Endodermal cell (in vitro differentiated cells): Measurements from ENCODE around the gene CC2D2A. TPM values are rescaled to one million over a fixed set of nuclear protein-coding genes. Genes with fewer than 3 reads are reported as not detected.

Experiments
- DNase-seq: peaks from one replicate; pipeline ENCODE4 v3.0.0-alpha.2; 2017
- H3K27ac ChIP-seq: 2 replicates; pipeline ENCODE4 v1.5.1; 2013; ENCODE audit warnings: mild to moderate bottlenecking, low read depth, low read length, moderate library complexity
- H3K27me3 ChIP-seq: 2 replicates; pipeline ENCODE4 v1.6.1; 2013; ENCODE audit warnings: mild to moderate bottlenecking, low read length, moderate library complexity; ENCODE audit not compliant: insufficient read depth, control insufficient read depth, poor library complexity, severe bottlenecking
- H3K36me3 ChIP-seq: 2 replicates; pipeline ENCODE4 v1.7.0; 2013; ENCODE audit warnings: mild to moderate bottlenecking, low read length, moderate library complexity; ENCODE audit not compliant: control insufficient read depth, insufficient read depth
- H3K4me1 ChIP-seq: one replicate; pipeline ENCODE4 v1.7.0; 2013; ENCODE audit warnings: low read length; ENCODE audit not compliant: control insufficient read depth, insufficient read depth
- H3K4me3 ChIP-seq: 2 replicates; pipeline ENCODE4 v1.5.1; 2013; ENCODE audit warnings: mild to moderate bottlenecking, low read length, moderate library complexity
- H3K9ac ChIP-seq: 2 replicates; pipeline ENCODE4 v1.6.1; 2013; ENCODE audit warnings: mild to moderate bottlenecking, low read length, moderate library complexity; ENCODE audit not compliant: poor library complexity, severe bottlenecking; ENCODE audit errors: extremely low read depth
- H3K9me3 ChIP-seq: 2 replicates; pipeline ENCODE4 v1.6.1; 2013; ENCODE audit warnings: mild to moderate bottlenecking, low read length, moderate library complexity; ENCODE audit not compliant: control insufficient read depth
- H3K27ac Mint-ChIP-seq: 2 replicates; pipeline ENCODE4 v1.8.0; 2020; ENCODE audit warnings: mixed read lengths
- H3K27me3 Mint-ChIP-seq: 2 replicates; pipeline ENCODE4 v1.8.0; 2021; ENCODE audit warnings: mild to moderate bottlenecking, mixed read lengths; ENCODE audit not compliant: insufficient read depth
- H3K36me3 Mint-ChIP-seq: 2 replicates; pipeline ENCODE4 v1.8.0; 2020; ENCODE audit warnings: low read depth, mixed read lengths
- H3K4me1 Mint-ChIP-seq: 2 replicates; pipeline ENCODE4 v1.8.0; 2020; ENCODE audit warnings: mixed read lengths
- H3K4me3 Mint-ChIP-seq: 2 replicates; pipeline ENCODE4 v1.8.0; 2020; ENCODE audit warnings: mild to moderate bottlenecking, moderate library complexity, mixed read lengths
- H3K9me3 Mint-ChIP-seq: 2 replicates; pipeline ENCODE4 v1.8.0; 2020; ENCODE audit warnings: mild to moderate bottlenecking, mixed read lengths
- WGBS, 2 experiments: methylation state at CpG; one replicate each; pipeline versions ENCODE4 v1.1.5 to v1.1.7; 2013; ENCODE audit warnings: missing lambda C conversion rate in 2 of 2, mixed read lengths in 1 of 2; ENCODE audit not compliant: insufficient coverage in 1 of 2, insufficient read length in 1 of 2; 5-methylcytosine and 5-hydroxymethylcytosine counted together
- total RNA-seq, 2 donors: library from RNA; stranded (reverse); fragmentation: NEBNext Ultra II Directional in 1 of 2; extraction: Animal tissue kit (Norgen Biotek cat#: 25700) in 1 of 2; gene quantifications; 2 replicates in 1 of 2; 3 replicates in 1 of 2; pipeline ENCODE4 v1.2.1, GENCODE V29; 2021
- TF ChIP-seq, protein P1 (sequence below): fragments of 200-600 bp; sonication (generic); conservative IDR thresholded peaks from 2 replicates; pipeline ENCODE4 v1.5.0; 2021; ENCODE audit warnings: antibody characterized with exemption, mild to moderate bottlenecking

The CC2D2A gene
- total RNA-seq, 2 donors from 2014 or later = 12.3 to 25.2 TPM

DNA sequence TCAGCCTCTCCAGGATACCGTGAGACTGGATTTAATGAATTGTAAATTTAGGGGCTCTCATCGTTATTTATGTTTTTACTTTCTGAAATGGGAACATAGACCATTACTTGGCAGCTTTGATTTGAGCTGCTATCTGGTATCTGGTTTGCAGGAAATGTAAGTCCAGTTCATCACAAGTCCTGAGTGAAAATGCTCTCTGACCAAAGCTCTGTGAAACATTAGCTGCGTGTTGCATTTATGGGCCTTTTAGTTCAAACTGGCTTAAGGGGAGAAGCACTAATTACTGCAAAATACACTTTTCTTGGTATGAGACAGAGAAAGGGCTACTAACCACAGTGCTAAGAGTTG is 420 bp downstream of the CC2D2A start:
- TF ChIP-seq, protein P1, sequence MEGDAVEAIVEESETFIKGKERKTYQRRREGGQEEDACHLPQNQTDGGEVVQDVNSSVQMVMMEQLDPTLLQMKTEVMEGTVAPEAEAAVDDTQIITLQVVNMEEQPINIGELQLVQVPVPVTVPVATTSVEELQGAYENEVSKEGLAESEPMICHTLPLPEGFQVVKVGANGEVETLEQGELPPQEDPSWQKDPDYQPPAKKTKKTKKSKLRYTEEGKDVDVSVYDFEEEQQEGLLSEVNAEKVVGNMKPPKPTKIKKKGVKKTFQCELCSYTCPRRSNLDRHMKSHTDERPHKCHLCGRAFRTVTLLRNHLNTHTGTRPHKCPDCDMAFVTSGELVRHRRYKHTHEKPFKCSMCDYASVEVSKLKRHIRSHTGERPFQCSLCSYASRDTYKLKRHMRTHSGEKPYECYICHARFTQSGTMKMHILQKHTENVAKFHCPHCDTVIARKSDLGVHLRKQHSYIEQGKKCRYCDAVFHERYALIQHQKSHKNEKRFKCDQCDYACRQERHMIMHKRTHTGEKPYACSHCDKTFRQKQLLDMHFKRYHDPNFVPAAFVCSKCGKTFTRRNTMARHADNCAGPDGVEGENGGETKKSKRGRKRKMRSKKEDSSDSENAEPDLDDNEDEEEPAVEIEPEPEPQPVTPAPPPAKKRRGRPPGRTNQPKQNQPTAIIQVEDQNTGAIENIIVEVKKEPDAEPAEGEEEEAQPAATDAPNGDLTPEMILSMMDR = no peak
- Histone ChIP-seq H3K9ac (peak overlapping the region; percentile 21), H3K27me3 (no peaks in the 10 kb centered on the region), H3K9me3 (no peaks in the 10 kb centered on the region), H3K4me1 (peaks cover 5% of the 10 kb centered on the region), H3K4me3 (peak overlapping the region; percentile 82), H3K36me3 (no peaks in the 10 kb centered on the region), H3K27ac (no peak overlapping the region)
- Mint-ChIP-seq H3K9me3 (no peaks in the 10 kb centered on the region), H3K4me1 (peaks cover 32% of the 10 kb centered on the region), H3K4me3 (peak overlapping the region; percentile 74), H3K27ac (peak overlapping the region; percentile 94), H3K36me3 (no peaks in the 10 kb centered on the region), H3K27me3 (no peaks in the 10 kb centered on the region)
- 8 to 34% methylated on average over 2 to 3 of the region's 3 CpGs for WGBS, 2 experiments
- DNase-seq = no peak

DNA sequence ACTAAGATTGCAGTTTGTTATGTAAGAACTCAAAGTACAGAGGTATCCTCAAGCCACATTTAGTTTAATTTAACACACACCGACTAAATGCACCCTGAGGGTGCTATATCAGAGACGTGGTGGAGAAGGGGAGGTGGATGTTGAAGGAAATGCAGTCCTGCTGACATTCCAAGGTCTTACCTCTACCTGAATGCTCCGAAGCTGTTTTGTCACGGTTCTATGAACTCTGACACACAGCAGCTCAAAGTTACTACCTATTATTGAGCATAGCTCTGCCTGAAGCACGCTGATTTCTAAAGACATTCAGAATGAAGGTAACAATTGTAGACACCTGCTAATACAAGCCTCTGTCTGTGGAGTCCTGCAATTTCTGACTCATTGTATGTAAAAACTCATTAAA is 6.7 kb downstream of the CC2D2A start:
- Mint-ChIP-seq H3K4me3 (no peak overlapping the region), H3K27ac (no peak overlapping the region), H3K4me1 (peaks cover 23% of the 10 kb centered on the region), H3K36me3 (peaks cover 7% of the 10 kb centered on the region), H3K27me3 (no peaks in the 10 kb centered on the region), H3K9me3 (peaks cover under 1% of the 10 kb centered on the region)
- no peak overlapping the region for H3K4me3 ChIP-seq
- no peaks in the 10 kb centered on the region for H3K4me1 ChIP-seq
- H3K9me3 ChIP-seq = no peaks in the 10 kb centered on the region
- H3K27me3 ChIP-seq = no peaks in the 10 kb centered on the region
- no peak for DNase-seq
- peaks cover 7% of the 10 kb centered on the region for H3K36me3 ChIP-seq
- no peak overlapping the region for H3K27ac ChIP-seq
- TF ChIP-seq, protein P1 = no peak
- WGBS, 2 experiments = 79 to 80% methylated on average over 4 to 5 of the region's 5 CpGs
- no peak overlapping the region for H3K9ac ChIP-seq

DNA sequence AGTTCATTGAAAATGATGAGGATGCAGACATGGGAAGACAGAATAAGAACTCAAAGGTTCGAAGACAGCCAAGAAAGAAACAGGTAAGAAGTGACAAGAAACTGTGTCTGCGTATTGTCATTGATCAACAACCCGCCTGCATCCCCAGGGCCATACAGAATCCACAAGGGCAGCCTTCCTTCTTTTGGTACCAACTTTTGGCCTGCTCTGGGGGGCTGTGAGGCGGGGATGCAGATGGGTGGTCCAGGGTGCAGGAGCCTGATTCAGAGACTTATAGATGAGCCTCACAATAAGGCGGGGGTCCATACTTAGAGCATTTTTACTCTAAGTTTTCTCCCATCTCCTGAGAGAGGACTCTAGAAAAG is 9.0 kb downstream of the CC2D2A start:
- Histone ChIP-seq H3K4me1 (peaks cover 13% of the 10 kb centered on the region), H3K9ac (no peak overlapping the region), H3K27ac (no peak overlapping the region), H3K4me3 (peak overlapping the region; percentile 78), H3K9me3 (peaks cover 6% of the 10 kb centered on the region), H3K27me3 (no peaks in the 10 kb centered on the region), H3K36me3 (peaks cover 12% of the 10 kb centered on the region)
- H3K36me3 Mint-ChIP-seq = peaks cover 15% of the 10 kb centered on the region
- peaks cover 6% of the 10 kb centered on the region for H3K9me3 Mint-ChIP-seq
- DNase-seq = no peak
- H3K27me3 Mint-ChIP-seq = no peaks in the 10 kb centered on the region
- peak overlapping the region; percentile 97 for H3K27ac Mint-ChIP-seq
- peak overlapping the region; percentile 73 for H3K4me3 Mint-ChIP-seq
- TF ChIP-seq, protein P1 = no peak
- H3K4me1 Mint-ChIP-seq = peaks cover 22% of the 10 kb centered on the region
- WGBS, 2 experiments = 64% methylated on average over 4 to 5 of the region's 5 CpGs
